GM18511 (cell line): ENCODE measurements around the gene PRRC2A.

Source experiments
- ATAC-seq: cut with Tn5 transposase; IDR thresholded peaks from one replicate; pipeline ENCODE4 v1.9.1; 2021; ENCODE audit warnings: mild to moderate bottlenecking, moderate library complexity; ENCODE audit not compliant: unreplicated experiment

The PRRC2A gene

DNA sequence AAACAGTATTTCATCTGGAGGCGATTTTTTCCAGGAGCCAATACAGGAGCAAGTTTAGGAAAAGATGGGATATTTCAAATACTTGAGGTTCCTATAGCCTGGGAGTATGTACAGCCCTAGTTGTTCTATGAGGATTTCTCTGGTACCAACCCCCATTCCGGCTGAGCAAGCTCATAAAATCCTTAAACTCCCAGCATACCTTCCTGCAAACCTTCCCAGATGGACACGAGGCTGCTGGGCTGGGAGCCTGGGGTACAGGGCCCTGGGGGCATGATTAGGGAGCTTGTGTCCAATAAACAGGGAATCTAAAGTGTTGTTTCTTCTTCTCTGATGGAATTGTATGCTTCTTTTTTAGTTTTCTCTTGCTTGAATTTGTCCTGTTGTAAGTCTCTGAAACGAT, 1.5 kb downstream of the PRRC2A start:
- ATAC-seq = no peak

DNA sequence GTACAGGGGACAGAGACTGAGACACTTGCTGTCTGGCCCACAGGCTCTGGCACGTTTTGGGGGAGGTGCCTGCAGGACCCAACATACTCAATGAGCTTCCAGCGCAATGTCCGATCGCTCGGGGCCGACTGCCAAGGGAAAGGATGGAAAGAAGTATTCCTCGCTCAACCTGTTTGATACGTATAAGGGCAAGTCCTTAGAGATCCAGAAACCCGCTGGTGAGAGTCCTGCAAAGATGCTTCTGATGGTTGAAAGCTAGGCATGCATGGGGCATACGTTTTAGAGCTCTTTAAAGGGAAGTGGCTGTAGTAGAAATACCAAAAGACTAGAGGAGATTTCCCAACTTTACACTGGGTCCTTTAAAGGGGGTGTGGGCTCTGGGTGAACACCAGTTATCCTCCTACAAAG, 2.2 kb downstream of the PRRC2A start:
- no peak for ATAC-seq

DNA sequence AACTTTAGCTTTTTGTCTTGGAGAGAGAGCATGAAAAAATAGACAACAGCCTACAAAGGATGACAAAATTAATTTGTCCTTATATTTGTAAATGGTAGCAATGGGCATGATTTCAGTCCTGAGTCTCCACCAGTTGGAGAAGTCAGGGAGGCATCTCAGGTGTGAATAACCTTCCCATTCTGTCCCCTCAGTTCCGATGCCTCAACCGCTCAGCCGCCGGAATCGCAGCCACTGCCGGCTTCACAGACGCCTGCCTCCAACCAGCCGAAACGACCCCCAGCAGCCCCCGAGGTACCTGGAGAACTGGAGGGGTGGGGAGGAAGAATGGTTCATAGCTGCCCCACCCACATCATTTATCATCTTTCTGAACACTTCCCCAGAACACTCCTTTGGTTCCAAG, 3.6 kb downstream of the PRRC2A start:
- no peak for ATAC-seq

DNA sequence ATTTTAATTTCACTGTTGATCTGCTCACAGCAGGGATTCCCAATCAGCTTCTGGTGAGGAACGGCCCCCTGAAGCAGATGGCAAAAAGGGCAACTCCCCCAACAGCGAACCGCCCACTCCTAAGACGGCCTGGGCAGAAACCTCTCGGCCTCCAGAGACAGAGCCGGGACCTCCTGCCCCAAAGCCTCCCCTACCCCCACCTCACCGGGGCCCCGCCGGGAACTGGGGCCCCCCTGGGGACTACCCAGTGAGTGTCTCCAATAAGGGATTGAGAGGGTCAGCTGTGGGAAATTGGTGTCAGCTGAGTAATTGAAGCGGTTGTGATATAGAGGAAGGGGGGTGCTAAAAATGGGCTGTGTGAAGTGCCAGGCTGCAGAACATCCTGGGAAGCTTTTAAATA, 6.4 kb downstream of the PRRC2A start:
- no peak for ATAC-seq

DNA sequence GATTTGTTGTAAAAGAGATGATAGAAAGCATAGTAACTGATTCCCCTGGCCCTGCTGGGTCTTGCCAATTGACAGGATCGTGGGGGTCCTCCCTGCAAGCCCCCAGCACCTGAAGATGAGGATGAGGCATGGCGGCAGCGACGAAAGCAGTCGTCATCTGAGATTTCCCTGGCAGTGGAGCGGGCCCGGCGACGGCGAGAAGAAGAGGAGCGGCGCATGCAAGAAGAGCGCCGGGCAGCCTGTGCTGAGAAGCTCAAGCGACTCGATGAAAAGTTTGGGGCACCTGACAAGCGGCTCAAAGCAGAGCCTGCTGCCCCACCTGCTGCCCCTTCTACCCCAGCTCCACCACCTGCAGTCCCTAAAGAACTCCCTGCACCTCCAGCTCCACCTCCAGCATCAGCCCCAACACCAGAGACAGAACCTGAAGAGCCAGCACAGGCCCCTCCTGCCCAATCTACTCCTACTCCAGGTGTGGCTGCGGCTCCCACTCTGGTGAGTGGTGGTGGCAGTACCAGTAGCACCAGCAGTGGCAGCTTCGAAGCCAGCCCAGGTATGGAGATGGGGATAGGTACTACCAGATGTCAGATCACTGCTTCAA, 7.3 kb downstream of the PRRC2A start:
- ATAC-seq = no peak

DNA sequence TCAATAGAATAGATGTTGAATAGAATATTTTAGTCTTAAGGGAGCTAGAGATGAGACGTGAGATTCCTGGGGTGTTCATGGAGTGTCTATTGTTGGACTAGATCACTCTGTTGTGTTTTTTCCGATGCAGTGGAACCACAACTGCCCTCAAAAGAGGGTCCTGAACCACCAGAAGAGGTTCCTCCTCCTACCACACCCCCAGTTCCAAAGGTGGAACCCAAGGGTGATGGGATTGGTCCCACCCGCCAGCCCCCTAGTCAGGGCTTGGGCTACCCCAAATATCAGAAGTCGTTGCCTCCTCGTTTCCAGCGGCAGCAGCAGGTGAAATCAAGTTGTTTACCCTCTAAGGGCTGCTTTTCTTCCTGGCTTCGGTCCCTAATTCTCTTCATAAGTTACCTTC, 8.5 kb downstream of the PRRC2A start:
- no peak for ATAC-seq

DNA sequence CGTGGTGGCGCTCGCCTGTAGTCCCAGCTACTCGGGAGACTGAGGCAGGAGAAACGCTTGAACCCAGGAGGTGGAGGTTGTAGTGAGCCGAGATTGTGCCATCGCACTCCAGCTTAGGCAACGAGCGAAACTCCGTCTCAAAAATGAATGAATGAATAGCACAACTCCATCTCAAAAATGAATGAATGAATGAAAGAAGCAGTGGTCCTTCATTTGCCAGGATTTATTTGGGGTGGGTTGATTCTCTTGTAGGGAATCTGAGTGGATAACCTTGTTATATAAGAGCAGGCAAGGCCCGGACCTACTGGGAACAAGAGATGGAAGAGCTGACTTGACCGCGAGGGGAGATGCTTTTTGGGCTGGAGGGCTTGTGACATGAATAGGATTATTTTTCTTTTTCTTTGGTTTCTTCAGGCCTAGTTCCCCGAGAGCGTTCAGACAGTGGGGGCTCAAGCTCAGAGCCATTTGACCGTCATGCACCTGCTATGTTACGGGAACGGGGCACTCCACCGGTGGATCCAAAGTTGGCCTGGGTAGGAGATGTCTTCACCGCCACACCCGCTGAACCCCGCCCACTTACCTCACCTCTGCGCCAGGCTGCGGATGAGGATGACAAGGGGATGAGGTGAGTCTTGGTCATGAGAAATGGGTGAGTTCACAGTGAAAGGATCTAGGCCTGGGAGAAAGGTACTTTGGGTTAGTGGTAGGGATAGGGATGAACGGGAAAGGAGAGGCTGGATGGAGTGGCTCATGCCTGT, 9.8 kb downstream of the PRRC2A start:
- no peak for ATAC-seq

DNA sequence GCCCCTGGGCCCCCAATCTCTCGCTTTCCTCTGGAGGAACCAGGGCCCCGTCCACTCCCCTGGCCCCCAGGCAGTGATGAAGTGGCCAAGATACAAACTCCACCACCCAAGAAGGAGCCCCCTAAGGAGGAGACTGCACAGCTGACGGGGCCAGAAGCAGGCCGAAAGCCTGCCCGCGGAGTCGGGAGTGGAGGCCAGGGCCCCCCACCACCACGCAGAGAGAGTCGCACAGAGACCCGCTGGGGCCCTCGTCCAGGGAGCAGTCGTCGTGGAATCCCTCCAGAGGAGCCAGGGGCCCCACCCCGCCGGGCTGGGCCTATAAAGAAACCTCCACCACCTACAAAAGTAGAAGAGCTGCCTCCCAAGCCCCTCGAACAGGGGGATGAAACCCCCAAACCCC, 10.7 kb downstream of the PRRC2A start:
- ATAC-seq = no peak

DNA sequence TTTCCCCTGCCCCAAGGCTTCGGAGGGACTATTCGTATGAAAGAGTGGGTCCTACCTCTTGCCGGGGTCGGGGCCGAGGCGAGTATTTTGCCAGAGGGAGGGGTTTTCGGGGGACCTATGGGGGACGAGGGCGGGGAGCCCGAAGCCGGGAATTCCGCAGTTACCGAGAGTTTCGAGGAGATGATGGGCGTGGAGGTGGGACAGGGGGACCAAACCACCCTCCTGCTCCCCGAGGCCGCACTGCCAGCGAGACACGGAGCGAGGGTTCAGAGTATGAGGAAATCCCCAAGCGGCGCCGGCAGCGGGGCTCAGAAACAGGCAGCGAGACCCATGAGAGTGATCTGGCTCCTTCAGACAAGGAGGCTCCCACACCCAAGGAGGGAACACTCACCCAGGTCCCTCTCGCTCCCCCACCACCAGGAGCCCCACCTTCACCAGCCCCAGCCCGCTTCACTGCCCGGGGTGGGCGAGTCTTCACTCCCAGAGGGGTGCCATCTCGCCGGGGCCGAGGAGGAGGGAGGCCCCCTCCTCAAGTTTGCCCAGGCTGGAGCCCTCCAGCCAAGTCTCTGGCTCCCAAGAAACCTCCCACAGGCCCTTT, 11.3 kb downstream of the PRRC2A start:
- ATAC-seq = no peak

DNA sequence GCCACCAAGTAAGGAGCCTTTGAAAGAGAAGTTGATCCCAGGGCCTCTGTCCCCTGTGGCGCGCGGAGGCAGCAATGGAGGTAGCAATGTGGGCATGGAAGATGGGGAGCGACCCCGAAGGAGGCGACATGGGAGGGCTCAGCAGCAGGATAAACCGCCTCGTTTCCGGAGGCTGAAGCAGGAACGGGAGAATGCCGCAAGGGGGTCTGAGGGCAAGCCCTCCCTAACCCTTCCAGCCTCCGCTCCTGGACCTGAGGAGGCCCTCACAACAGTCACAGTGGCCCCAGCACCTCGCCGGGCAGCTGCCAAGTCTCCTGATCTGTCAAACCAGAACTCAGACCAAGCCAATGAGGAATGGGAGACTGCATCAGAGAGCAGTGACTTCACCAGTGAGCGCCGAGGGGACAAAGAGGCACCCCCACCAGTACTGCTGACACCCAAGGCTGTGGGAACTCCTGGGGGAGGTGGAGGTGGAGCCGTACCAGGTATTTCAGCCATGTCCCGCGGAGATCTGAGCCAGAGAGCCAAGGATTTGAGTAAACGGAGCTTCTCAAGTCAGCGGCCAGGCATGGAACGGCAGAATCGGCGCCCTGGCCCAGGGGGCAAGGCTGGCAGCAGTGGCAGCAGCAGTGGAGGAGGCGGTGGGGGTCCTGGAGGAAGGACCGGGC, 11.9 kb downstream of the PRRC2A start:
- no peak for ATAC-seq

DNA sequence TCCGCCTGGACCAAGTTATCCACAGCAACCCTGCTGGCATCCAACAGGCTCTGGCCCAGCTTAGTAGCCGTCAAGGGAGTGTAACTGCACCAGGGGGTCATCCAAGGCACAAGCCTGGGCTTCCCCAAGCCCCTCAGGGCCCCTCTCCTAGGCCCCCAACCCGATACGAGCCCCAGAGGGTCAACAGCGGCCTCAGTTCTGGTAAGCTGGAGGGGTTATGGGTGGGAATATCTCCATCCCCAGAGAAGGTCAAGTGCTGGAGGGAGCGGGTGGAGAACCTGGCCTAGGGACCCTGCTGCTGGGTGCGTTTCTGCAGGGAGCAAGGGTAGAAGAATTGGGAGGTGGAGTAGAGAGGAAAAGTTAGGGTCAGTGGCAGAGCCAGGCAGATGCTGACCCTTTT, 12.9 kb downstream of the PRRC2A start:
- no peak for ATAC-seq

DNA sequence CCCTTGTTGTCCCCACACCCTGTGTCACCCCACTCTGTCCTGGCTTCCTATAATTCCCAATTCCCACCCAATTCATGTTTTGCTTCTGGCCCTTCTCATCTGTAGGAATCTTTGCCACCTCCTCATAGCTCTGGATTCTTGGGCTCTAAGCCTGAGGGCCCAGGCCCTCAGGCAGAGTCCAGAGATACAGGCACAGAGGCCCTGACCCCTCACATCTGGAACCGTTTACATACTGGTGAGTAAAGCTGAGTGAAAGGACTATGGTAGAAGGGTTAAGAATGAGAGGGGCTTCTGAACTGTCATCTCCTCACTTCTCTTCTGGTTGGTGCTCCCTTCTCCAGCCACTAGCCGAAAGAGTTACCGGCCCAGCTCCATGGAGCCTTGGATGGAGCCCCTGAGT, 13.6 kb downstream of the PRRC2A start:
- no peak for ATAC-seq

DNA sequence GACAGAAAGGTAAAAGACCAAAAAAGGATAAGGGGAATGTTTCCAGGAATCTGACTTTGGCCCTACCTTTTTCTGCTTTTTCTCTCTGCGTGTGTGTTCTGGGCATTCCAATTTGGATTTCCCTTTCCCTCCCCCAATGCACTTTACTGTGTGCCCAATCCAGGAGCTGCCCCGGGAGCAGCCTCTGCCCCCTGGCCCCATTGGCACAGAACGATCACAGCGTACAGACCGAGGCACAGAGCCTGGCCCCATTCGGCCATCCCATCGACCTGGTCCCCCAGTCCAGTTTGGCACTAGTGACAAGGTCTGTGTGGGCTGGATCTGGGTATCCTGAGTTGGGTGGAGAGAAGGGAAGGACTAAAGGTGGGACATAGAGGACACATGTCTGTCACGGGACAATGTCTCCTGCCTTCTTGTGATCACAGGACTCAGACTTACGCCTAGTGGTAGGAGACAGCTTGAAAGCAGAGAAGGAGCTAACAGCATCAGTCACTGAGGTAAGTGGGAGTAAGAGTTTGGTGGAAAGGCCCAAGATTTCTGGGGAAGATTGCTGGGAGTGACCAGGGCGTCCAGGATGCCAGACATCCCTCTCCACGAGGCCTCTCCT, 14.6 kb downstream of the PRRC2A start:
- ATAC-seq = no peak

DNA sequence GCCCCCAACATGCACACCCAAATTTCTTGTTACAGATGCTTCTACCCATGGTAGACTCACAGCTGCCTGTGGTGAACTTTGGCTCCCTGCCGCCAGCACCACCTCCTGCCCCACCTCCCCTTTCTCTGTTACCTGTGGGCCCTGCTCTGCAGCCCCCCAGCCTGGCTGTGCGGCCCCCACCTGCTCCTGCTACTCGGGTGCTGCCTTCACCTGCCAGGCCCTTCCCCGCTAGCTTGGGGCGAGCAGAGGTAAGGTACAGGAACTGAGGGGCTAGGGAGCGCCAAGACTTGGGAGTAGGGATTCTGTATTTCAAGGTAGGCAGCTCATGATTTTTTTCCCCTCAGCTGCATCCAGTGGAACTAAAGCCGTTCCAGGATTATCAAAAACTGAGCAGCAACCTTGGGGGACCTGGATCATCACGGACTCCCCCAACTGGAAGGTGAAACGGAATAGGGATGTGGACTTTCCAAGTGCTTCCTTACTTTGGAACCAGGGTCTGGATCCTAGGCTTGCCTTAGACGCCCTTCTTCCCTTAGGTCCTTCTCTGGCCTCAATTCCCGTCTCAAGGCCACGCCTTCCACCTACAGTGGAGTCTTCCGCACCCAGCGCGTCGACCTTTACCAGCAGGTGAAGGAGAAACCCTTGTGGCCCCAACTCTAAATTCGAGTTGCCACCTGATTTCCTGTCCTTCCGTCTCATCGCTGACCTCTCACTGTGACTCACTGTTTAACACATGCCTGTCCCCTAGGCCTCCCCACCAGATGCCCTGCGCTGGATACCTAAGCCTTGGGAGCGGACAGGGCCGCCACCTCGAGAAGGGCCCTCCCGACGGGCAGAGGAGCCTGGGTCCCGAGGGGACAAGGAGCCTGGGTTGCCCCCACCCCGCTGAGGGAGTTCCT, 16.4 kb downstream of the PRRC2A start:
- ATAC-seq = no peak

DNA sequence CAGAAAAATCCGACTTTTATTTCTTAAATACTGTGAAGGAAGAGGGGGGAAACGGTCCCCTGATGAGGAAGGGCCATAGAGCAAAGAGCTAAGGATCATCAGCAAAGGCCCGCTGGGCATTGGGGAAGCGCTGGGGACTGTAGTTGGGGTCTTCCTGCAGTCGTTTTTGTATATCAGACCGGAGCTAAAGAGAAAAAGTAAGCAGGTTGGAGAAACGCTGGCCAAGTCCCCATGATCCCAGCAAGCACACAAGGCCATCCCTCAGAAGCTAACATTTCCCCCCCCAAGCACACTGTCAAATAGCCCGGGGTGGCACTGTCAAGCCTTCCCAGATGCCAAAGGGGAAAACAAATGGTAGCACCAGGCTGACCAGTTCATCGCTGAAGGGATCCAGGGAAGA, 18.5 kb downstream of the PRRC2A start:
- ATAC-seq = no peak

DNA sequence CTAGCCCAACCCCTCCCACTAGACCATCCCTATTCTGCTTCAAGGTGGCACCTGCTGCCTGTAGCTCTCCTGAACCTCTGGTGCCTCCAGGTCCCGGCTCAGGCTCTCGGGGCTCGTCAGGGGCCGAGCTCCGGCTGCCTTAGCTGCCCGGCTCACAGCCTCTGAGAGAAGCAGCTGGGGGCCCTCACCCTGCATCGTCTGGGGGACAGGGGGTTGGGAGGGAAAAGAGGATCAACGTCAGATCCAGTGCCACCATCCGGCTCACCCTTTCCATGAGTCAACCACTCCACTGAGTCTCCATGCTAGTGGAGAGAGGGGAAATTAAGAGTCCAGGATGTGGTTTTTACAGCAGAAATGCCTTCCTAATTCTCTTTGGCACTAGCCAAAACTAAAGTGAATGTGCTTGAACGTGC, 18.9 kb downstream of the PRRC2A start:
- ATAC-seq = no peak

DNA sequence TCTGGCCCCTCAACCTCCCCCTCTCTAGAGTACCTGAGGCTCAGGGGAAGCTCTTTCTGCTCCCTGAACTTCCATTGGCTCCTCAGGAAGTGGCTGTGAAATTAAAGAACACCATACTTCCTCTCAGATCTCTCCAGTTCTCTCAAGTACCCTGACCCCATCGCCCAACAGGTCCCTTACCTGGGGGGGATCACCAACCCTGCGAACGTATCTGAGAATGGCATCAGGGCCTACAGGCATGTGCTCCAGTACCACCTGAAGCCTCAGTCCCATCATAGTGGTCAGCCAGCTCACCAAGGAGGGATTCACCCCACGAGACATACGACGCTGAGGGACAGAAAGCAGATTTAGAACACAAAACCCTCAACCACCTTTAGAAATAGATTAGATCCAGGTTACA, 20.1 kb downstream of the PRRC2A start:
- ATAC-seq = no peak

DNA sequence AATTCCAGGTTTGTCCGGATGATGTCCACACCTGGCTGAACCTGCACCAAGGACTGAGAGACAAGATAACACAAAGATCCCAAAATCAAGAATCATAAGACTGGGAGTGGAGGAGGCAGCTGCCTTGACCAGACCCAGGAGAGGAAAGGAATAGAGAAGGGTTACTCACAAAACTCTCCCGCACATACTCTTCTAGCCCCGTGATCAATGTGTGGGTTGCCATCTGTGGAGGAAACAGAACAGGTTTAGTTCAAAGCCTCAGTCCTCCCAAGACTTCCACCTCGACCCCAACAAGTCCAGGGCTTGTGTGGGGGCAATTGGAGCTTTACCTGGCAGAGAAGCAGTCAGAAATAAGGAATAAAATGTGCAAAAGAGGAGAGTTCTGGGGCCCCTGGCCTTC, 20.9 kb downstream of the PRRC2A start:
- ATAC-seq = no peak

DNA sequence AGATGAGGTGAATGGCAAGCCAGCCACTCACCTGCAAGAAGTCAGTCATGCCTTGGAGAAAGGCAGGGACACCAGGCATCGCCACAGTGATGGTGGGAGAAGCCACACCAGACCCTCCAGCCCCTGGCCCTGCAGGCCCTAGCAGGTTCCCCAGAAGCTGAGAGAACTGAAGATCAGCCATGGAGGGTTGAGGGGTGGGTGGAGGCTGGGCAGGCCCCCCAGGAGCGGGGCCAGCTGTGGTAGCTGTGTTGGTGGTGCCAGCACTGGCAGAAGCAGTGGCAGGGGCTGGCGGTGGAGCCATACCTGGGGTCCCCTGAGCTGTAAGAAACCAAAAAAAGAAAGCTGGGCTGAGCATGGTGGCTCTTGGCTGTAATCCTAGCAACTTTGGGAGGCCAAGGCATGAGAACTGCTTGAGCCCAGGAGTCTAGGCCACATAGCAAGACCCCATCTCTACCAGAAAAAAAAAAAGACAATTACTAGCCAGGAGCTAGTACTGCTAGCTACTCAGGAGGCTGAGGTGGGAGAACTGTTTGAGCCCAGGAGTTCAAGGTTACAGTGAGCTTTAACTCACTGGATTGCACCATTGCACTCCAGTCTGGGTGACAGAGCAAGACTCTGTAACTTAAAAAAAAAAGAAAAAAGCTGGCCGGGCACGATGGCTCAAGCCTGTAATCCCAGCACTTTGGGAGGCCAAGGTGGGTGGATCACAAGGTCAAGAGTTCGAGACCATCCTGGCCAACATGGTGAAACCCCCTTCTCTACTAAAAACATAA, 22.5 kb downstream of the PRRC2A start:
- ATAC-seq = no peak
